Upper lobe of left lung (tissue), 6 donors: ENCODE measurements around the gene OBSCN. TPM values are rescaled to one million over a fixed set of nuclear protein-coding genes. Genes with fewer than 3 reads are reported as not detected.

Experiments used
- ATAC-seq, 2 donors: fragments of 200-7000 bp; cut with Tn5 transposase; one replicate each; pipeline ENCODE4 v1.9.1; 2022; ENCODE audit warnings: mild to moderate bottlenecking in 2 of 2, moderate library complexity in 2 of 2; ENCODE audit not compliant: low FRiP score in 2 of 2
- DNase-seq, 2 donors: peaks; one replicate each; pipeline ENCODE4 v3.0.0-alpha.2; 2019 to 2020
- H3K27ac ChIP-seq, 4 donors: fragments of 200-600 bp; sonication (generic); one replicate each; pipeline ENCODE4 v1.5.1; 2016 to 2019
- H3K27me3 ChIP-seq, 4 donors: fragments of 200-600 bp; sonication (generic); one replicate each; pipeline ENCODE4 v1.5.1; 2017 to 2019
- H3K36me3 ChIP-seq, 4 donors: fragments of 200-600 bp; sonication (generic); one replicate each; pipeline ENCODE4 v1.5.1; 2016 to 2019
- H3K4me1 ChIP-seq, 4 donors: fragments of 200-600 bp; sonication (generic); one replicate each; pipeline ENCODE4 v1.5.1; 2018 to 2019
- H3K4me3 ChIP-seq, 4 donors: fragments of 200-600 bp; sonication (generic); one replicate each; pipeline ENCODE4 v1.5.1; 2017 to 2019; ENCODE audit warnings: mild to moderate bottlenecking in 2 of 4, moderate library complexity in 1 of 4
- H3K9me3 ChIP-seq, 4 donors: fragments of 200-600 bp; sonication (generic); one replicate each; pipeline ENCODE4 v1.5.1; 2018 to 2019
- EP300 ChIP-seq, 4 donors: sonication (generic); formaldehyde crosslinking; IDR thresholded peaks; one replicate each; pipeline ENCODE4 v1.5.1; 2017; ENCODE audit warnings: antibody characterized with exemption in 4 of 4, control low read depth in 2 of 4
- POLR2A ChIP-seq, 4 donors: fragments of 450-650 bp; IDR thresholded peaks; one replicate each; pipeline ENCODE4 v1.5.1; 2016 to 2017; ENCODE audit warnings: antibody characterized with exemption in 4 of 4, mild to moderate bottlenecking in 2 of 4
- POLR2AphosphoS5 ChIP-seq, 2 donors: sonication (generic); formaldehyde crosslinking; IDR thresholded peaks; one replicate each; pipeline ENCODE4 v1.5.1; 2017; ENCODE audit warnings: antibody characterized with exemption in 2 of 2
- WGBS, 2 donors: methylation state at CpG; one replicate each; pipeline ENCODE4 v1.1.5; 2017 to 2018; 5-methylcytosine and 5-hydroxymethylcytosine counted together
- total RNA-seq, 6 donors: library from RNA; depleted of rRNA in 4 of 6; stranded (reverse); fragments of >200 nt in 4 of 6; gene quantifications; one replicate each; pipeline versions ENCODE4 v1.1.0 to v1.2.1, GENCODE V29; 2016 to 2021
- TF ChIP-seq, protein P1 (sequence below), 6 experiments: fragments of 450-650 bp in 4 of 6; fragments of 200-600 bp in 2 of 6; sonication (generic) in 2 of 6; IDR thresholded peaks; one replicate each; pipeline ENCODE4 v1.5.1; 2016 to 2019; ENCODE audit warnings: antibody characterized with exemption in 6 of 6
- donor health status: DM: no; HTN: no; CAD: no; lungs with moderate emphysema.
- donor health status: DM: no; HTN: yes; CAD: no; lungs with severe emphysema.

Gene OBSCN
- total RNA-seq, 6 donors from 2014 or later: 15.7 to 160 (median 47.0) TPM

DNA sequence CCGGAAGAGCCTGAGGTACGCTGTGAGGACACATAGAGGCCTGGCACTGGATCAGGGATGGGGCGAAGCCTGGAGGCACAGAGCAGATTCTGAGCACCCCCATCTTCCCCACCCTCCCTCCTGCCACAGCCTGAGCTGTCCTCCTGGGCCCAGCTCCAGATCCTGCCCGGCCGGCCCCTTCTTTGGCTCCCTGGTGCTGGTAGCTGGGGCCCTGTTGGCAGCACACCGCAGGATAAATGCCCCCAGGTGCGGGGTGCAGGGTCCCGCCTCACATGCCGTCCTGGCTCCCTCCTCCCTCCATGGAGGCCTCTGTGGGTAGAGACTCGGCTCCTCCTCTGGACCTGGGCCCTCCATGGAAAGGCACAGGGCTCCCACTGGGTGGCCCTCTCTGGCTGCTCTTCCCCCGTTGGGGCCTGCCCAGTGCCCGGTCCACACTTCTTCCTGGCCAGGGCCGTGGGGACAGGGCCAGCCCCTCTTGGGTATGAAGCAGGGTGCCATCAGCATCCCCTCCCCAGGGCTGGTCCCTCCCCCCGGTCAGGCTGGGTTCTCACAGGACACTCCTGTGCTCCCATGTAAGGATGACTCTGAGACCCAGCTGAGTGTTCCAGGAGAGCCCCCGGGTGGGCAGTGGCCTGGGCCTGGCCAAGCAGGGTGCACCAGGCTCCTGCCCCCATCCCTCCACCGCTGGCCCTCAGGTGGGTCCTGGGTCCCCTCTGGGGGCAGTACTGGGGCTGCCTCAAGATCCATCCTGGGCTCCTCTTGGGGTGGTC is 1.1 kb upstream of the OBSCN start:
- H3K9me3 ChIP-seq: no peaks in the 10 kb centered on the region

DNA sequence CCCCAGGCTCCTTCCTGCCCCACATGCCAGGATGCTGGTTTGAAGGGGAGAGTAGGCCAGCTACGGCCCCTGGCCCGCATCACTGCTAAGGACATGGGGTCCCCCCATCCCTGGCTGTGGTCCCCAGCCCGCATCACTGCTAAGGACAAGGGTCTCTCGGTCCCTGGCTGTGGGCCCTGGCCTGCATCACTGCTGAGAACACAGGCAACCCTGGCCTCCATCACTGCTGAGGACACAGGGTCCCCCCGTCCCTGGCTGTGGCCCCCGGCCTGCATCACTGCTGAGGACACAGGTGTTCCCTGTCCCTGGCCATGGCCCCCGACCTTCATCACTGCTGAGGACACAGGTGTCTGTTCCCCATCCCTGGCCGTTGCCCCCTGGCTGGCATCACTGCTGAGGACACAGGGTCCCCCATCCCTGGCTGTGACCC is 448 bp upstream of the OBSCN start:
- TF ChIP-seq, protein P1, sequence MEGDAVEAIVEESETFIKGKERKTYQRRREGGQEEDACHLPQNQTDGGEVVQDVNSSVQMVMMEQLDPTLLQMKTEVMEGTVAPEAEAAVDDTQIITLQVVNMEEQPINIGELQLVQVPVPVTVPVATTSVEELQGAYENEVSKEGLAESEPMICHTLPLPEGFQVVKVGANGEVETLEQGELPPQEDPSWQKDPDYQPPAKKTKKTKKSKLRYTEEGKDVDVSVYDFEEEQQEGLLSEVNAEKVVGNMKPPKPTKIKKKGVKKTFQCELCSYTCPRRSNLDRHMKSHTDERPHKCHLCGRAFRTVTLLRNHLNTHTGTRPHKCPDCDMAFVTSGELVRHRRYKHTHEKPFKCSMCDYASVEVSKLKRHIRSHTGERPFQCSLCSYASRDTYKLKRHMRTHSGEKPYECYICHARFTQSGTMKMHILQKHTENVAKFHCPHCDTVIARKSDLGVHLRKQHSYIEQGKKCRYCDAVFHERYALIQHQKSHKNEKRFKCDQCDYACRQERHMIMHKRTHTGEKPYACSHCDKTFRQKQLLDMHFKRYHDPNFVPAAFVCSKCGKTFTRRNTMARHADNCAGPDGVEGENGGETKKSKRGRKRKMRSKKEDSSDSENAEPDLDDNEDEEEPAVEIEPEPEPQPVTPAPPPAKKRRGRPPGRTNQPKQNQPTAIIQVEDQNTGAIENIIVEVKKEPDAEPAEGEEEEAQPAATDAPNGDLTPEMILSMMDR (IDR thresholded peaks at IDR 0.05): no peak
- TF ChIP-seq POLR2AphosphoS5 (IDR thresholded peaks at IDR 0.05) (no peak), EP300 (IDR thresholded peaks at IDR 0.05) (no peak), POLR2A (IDR thresholded peaks at IDR 0.05) (no peak)
- no peak overlapping the region for H3K27ac ChIP-seq
- peak in 1 of 2 donors; percentile 3 for ATAC-seq

More for the DNA sequence above, 1.1 kb upstream of the OBSCN start:
- Histone ChIP-seq H3K27me3 (no peaks in the 10 kb centered on the region), H3K36me3 (peaks cover 0 to 3% (median 0%) of the 10 kb centered on the region in 4 donors), H3K4me1 (peaks cover 0 to 8% (median 2%) of the 10 kb centered on the region in 4 donors), H3K4me3 (no peak overlapping the region), H3K27ac (no peak overlapping the region)
- DNase-seq (no peak), ATAC-seq (peak in 1 of 2 donors; percentile 49)
- TF ChIP-seq POLR2AphosphoS5 (IDR thresholded peaks at IDR 0.05) (no peak), EP300 (IDR thresholded peaks at IDR 0.05) (no peak), POLR2A (IDR thresholded peaks at IDR 0.05) (no peak)
- TF ChIP-seq, protein P1 (IDR thresholded peaks at IDR 0.05): no peak
- WGBS, 2 donors: 56 to 63% methylated on average over 6 to 16 of the region's 16 CpGs

GRCh38 chr1:228208831-228209551 is 1.1 kb downstream of the OBSCN start:
- Histone ChIP-seq H3K4me3 (peak overlapping the region in 2 of 4 donors; percentile 9 to 14), H3K4me1 (peaks cover 11 to 22% (median 13%) of the 10 kb centered on the region in 4 donors), H3K27me3 (no peaks in the 10 kb centered on the region), H3K27ac (no peak overlapping the region), H3K9me3 (no peaks in the 10 kb centered on the region), H3K36me3 (peaks cover 0 to 3% (median 0%) of the 10 kb centered on the region in 4 donors)
- TF ChIP-seq EP300 (IDR thresholded peaks at IDR 0.05) (no peak), POLR2A (IDR thresholded peaks at IDR 0.05) (no peak), POLR2AphosphoS5 (IDR thresholded peaks at IDR 0.05) (no peak)
- TF ChIP-seq, protein P1 (IDR thresholded peaks at IDR 0.05): no peak
- ATAC-seq (no peak), DNase-seq (no peak)
- WGBS, 2 donors: 67 to 71% methylated on average over 3 to 19 of the region's 19 CpGs

More for the DNA sequence above, 448 bp upstream of the OBSCN start:
- no peaks in the 10 kb centered on the region for H3K9me3 ChIP-seq
- WGBS, 2 donors: 67 to 89% methylated on average over 1 to 8 of the region's 8 CpGs
- no peaks in the 10 kb centered on the region for H3K27me3 ChIP-seq
- H3K4me3 ChIP-seq: no peak overlapping the region
- H3K4me1 ChIP-seq: peaks cover 0 to 9% (median 2%) of the 10 kb centered on the region in 4 donors
- peaks cover 0 to 3% (median 0%) of the 10 kb centered on the region in 4 donors for H3K36me3 ChIP-seq
- no peak for DNase-seq

DNA sequence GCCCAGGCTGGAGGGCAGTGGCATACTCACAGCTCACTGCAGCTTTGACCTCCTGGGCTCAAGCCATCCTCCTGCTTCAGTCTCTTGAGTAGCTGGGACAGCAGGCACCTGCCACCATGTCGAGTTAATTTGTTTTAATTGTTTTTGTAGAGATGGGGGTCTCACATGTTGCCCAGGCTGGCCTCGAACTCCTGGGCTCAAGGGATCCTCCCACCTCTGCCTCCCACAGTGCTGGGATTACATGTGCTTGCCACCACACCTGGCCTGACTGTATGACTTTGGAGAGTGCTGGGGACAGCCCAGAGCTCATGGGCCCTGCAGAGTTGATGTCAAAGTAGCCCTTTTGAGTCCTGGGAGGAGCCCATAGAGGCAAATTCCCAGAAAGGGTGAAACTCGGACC is 1.8 kb downstream of the OBSCN start:
- WGBS, 2 donors: 88% methylated on average over 3 of the region's 3 CpGs; no CpG with 5 or more reads in 1 of the 2 donors
- no peaks in the 10 kb centered on the region for H3K9me3 ChIP-seq
- ATAC-seq (no peak), DNase-seq (no peak)
- H3K4me3 ChIP-seq: no peak overlapping the region
- peaks cover 0 to 3% (median 0%) of the 10 kb centered on the region in 4 donors for H3K36me3 ChIP-seq
- H3K4me1 ChIP-seq: peaks cover 17 to 29% (median 17%) of the 10 kb centered on the region in 4 donors
- H3K27me3 ChIP-seq: no peaks in the 10 kb centered on the region
- H3K27ac ChIP-seq: no peak overlapping the region
- no peak for TF ChIP-seq POLR2A (IDR thresholded peaks at IDR 0.05)
- TF ChIP-seq, protein P1 (IDR thresholded peaks at IDR 0.05): no peak
- no peak for TF ChIP-seq POLR2AphosphoS5 (IDR thresholded peaks at IDR 0.05)
- TF ChIP-seq EP300 (IDR thresholded peaks at IDR 0.05): no peak
